GM12892 (cell line): Measurements from ENCODE around the gene THAP7.

Experiments used
- POLR2A ChIP-seq: IDR thresholded peaks from 2 replicates; pipeline ENCODE4 v1.6.1; 2011; ENCODE audit warnings: low read depth, low read length, control low read depth
- POLR2AphosphoS5 ChIP-seq: IDR thresholded peaks from 2 replicates; pipeline ENCODE4 v1.6.1; 2011; ENCODE audit warnings: low read depth, low read length, control low read depth

- TF ChIP-seq POLR2AphosphoS5: no peak
- no peak for TF ChIP-seq POLR2A
These were observed 21.2 kb upstream of the THAP7 start for GRCh38 chr22:21022955-21023614.
